Mammary epithelial cell (primary cell): ENCODE data around the gene NAP1L4.

Experiments
- CTCF ChIP-seq, 2 donors: IDR thresholded peaks in 1 of 2; conservative IDR thresholded peaks in 1 of 2; 2 replicates each; pipeline ENCODE4 v1.5.1; 2011 to 2012; ENCODE audit warnings: inconsistent platforms in 2 of 2, low read length in 2 of 2, mild to moderate bottlenecking in 2 of 2, control low read depth in 1 of 2, low read depth in 1 of 2; ENCODE audit not compliant: insufficient read depth in 1 of 2; ENCODE audit errors: extremely low read depth in 1 of 2
- EZH2 ChIP-seq: IDR thresholded peaks from 2 replicates; pipeline ENCODE4 v1.6.1; 2012; ENCODE audit warnings: low read length, inconsistent platforms, borderline replicate concordance

GRCh38 chr11:2923446-2924375, 68.4 kb downstream of the NAP1L4 start:
- TF ChIP-seq CTCF (conservative IDR thresholded peaks at IDR 0.05 in 1 of 2, IDR thresholded peaks at IDR 0.05 in 1 of 2; ENCODE audit: extremely low read depth in 1 of 2, insufficient read depth in 1 of 2, low read depth in 1 of 2, low read length in 2 of 2) (no peak), EZH2 (no peak)
